Prostate gland (tissue), 2 donors: ENCODE data around the gene FAM174C. TPM values are rescaled to one million over a fixed set of nuclear protein-coding genes. Genes with fewer than 3 reads are reported as not detected.

Experiments
- DNase-seq: peaks from one replicate; pipeline ENCODE4 v3.0.0-alpha.2; 2019; ENCODE audit warnings: low spot score
- H3K27ac ChIP-seq, 2 donors: fragments of 200-600 bp; sonication (generic); 2 replicates each; pipeline ENCODE4 v1.5.1; 2017 to 2019
- H3K27me3 ChIP-seq: fragments of 200-600 bp; sonication (generic); replicated peaks from 2 replicates; pipeline ENCODE4 v1.5.1; 2019; ENCODE audit not compliant: insufficient read depth
- H3K36me3 ChIP-seq, 2 donors: fragments of 200-600 bp; sonication (generic); 1 replicate in 1 of 2; 2 replicates in 1 of 2; pipeline versions ENCODE4 v1.5.1 to v1.8.1; 2017 to 2019
- H3K4me1 ChIP-seq: fragments of 200-600 bp; sonication (generic); replicated peaks from 2 replicates; pipeline ENCODE4 v1.5.1; 2019
- H3K4me3 ChIP-seq, 2 donors: fragments of 200-600 bp; sonication (generic); 2 replicates each; pipeline ENCODE4 v1.5.1; 2017 to 2019
- H3K9me3 ChIP-seq: fragments of 200-600 bp; sonication (generic); 2 replicates; pipeline ENCODE4 v1.5.1; 2017
- POLR2A ChIP-seq: fragments of 450-650 bp; IDR thresholded peaks from one replicate; pipeline ENCODE4 v1.6.1; 2016; ENCODE audit warnings: antibody characterized with exemption, mild to moderate bottlenecking
- POLR2AphosphoS5 ChIP-seq: sonication (generic); formaldehyde crosslinking; IDR thresholded peaks from one replicate; pipeline ENCODE4 v1.6.1; 2017; ENCODE audit warnings: antibody characterized with exemption
- WGBS: methylation state at CpG from one replicate; pipeline ENCODE4 v1.1.5; 2018; 5-methylcytosine and 5-hydroxymethylcytosine counted together
- intact Hi-C: fragments of 100-400 bp; cut with DNase I; formaldehyde crosslinking; loops from one replicate; pipeline ENCODE4 v1.14.2; 2022
- total RNA-seq, 2 donors: library from RNA; depleted of rRNA; stranded (reverse); fragments of >200 nt; gene quantifications; one replicate each; pipeline ENCODE4 v1.1.0, GENCODE V29; 2016
- TF ChIP-seq, protein P1 (sequence below), 4 experiments: fragments of 200-600 bp in 2 of 4; fragments of 450-650 bp in 2 of 4; sonication (generic) in 2 of 4; IDR thresholded peaks; 1 replicate in 3 of 4; 2 replicates in 1 of 4; pipeline ENCODE4 v1.5.1; 2016 to 2019; ENCODE audit warnings: antibody characterized with exemption in 4 of 4, mild to moderate bottlenecking in 2 of 4, moderate library complexity in 2 of 4

FAM174C gene
- total RNA-seq, 2 donors from 2014 or later, result 95.1 to 98.7 TPM

DNA sequence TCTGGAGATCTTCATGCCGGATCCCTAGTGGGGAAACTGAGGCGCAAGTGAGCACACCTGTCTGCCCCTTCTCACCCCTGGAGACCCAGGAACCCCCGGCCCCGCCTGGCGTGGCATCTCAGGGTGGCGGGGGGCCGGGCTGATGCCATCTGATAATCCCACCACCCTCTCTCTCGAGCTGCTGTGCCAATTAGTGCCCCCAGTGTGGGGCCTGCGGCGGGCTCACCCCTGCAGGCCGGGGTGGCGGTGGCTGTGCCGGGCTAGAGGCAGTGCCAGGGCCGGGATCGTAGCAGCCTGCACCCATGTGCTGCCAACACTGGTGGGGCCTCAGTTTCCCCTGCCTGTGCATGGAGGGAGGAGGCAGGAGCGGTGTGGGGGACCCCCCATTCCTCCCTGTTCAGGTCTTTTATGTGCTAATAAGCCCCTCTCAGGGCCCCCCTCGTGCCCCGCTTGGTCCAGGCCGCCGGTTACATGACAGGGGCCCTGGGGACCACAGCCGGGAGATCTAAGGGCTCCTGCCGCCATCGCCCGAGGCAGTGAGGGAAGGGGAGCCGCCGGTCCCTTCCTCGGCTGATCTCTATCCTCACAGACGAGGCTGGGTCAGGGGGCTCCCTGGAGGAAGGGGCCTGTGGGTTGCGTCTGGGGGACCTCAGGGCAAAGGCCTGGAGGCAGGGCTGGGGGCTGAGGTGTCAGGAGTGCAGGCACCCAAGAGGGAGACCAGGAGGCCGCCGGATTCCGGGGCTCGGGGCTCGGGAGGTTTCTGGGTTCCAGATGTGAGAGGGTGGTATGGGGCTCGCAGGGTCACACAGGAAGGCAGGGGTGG is 18.7 kb downstream of the FAM174C start:
- no peak overlapping the region for H3K4me3 ChIP-seq
- intact Hi-C loops, result no loop called here
- H3K27me3 ChIP-seq, result peaks cover 2% of the 10 kb centered on the region
- H3K4me1 ChIP-seq, result no peaks in the 10 kb centered on the region
- DNase-seq, result no peak
- TF ChIP-seq, protein P1, sequence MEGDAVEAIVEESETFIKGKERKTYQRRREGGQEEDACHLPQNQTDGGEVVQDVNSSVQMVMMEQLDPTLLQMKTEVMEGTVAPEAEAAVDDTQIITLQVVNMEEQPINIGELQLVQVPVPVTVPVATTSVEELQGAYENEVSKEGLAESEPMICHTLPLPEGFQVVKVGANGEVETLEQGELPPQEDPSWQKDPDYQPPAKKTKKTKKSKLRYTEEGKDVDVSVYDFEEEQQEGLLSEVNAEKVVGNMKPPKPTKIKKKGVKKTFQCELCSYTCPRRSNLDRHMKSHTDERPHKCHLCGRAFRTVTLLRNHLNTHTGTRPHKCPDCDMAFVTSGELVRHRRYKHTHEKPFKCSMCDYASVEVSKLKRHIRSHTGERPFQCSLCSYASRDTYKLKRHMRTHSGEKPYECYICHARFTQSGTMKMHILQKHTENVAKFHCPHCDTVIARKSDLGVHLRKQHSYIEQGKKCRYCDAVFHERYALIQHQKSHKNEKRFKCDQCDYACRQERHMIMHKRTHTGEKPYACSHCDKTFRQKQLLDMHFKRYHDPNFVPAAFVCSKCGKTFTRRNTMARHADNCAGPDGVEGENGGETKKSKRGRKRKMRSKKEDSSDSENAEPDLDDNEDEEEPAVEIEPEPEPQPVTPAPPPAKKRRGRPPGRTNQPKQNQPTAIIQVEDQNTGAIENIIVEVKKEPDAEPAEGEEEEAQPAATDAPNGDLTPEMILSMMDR (IDR thresholded peaks at IDR 0.05), result no peak
- TF ChIP-seq POLR2AphosphoS5, result no peak
- no peak for TF ChIP-seq POLR2A
- no peak overlapping the region for H3K27ac ChIP-seq
- no peaks in the 10 kb centered on the region for H3K36me3 ChIP-seq
- H3K9me3 ChIP-seq, result no peaks in the 10 kb centered on the region
- WGBS, result 83% methylated on average over 28 of the region's 35 CpGs

DNA sequence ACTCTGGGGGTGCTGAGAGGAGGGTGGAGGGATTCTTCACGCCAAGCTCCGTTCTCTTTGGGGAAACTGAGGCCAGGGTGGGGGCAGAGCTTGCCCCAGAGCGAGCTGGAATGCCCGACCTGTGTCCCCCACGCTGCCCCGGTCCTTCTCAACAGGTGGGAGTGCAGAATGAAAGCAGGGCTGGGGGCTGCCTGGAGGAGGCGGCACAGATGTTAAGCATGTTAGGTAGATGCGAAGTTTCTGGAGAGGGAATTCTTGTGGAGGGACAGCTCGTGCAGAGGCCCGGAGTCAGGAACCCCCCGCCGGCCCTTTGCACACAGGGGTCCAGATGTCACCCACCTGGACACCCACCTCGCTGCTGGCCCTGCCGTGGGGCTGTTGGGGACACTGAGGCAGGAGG is 19.4 kb downstream of the FAM174C start:
- 82% methylated on average over 14 of the region's 14 CpGs for WGBS

DNA sequence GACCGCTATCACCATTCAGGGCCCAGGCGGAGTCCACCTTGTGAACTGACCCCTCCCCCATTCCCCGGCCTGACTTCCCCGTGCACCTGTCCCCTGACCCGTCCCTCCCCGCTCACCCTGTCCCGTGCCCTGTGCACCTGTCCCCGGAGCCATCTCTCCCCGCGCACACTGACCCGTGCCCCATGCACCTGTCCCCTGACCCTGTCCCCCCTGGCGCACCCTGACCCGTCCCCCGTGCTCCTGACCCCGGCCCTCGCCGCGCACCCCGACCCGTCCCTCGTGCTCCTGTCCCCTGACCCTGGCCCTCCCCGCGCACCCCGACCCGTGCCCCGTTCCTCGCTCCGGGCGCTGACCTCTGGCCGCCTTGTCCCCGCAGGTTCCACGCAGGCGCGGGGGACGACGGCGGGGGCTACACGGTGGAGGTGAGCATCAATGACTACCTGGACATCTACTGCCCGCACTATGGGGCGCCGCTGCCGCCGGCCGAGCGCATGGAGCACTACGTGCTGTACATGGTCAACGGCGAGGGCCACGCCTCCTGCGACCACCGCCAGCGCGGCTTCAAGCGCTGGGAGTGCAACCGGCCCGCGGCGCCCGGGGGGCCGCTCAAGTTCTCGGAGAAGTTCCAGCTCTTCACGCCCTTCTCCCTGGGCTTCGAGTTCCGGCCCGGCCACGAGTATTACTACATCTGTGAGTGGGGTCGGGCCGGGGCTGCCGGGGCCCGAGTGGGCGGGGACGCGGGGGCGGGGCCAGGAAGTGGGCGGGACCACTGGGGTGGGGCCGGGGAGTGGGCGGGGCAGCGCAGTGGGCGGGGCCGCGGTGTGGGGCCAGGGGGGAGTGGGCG is 20.1 kb downstream of the FAM174C start:
- intact Hi-C loops, result no loop called here
- no peaks in the 10 kb centered on the region for H3K4me1 ChIP-seq
- 25% methylated on average over 45 of the region's 82 CpGs for WGBS
- H3K36me3 ChIP-seq, result no peaks in the 10 kb centered on the region
- H3K4me3 ChIP-seq, result no peak overlapping the region
- H3K27me3 ChIP-seq, result no peaks in the 10 kb centered on the region
- DNase-seq, result no peak
- TF ChIP-seq POLR2AphosphoS5, result no peak
- no peak for TF ChIP-seq POLR2A
- TF ChIP-seq, protein P1 (IDR thresholded peaks at IDR 0.05), result no peak
- no peak overlapping the region for H3K27ac ChIP-seq
- H3K9me3 ChIP-seq, result no peaks in the 10 kb centered on the region

More for the DNA sequence above, 19.4 kb downstream of the FAM174C start:
- no peak overlapping the region for H3K4me3 ChIP-seq
- H3K4me1 ChIP-seq, result no peaks in the 10 kb centered on the region
- TF ChIP-seq POLR2A (no peak), POLR2AphosphoS5 (no peak)
- TF ChIP-seq, protein P1 (IDR thresholded peaks at IDR 0.05), result no peak
- no peaks in the 10 kb centered on the region for H3K27me3 ChIP-seq
- no peak for DNase-seq
- intact Hi-C loops, result no loop called here
- no peak overlapping the region for H3K27ac ChIP-seq
- no peaks in the 10 kb centered on the region for H3K9me3 ChIP-seq
- H3K36me3 ChIP-seq, result no peaks in the 10 kb centered on the region

DNA sequence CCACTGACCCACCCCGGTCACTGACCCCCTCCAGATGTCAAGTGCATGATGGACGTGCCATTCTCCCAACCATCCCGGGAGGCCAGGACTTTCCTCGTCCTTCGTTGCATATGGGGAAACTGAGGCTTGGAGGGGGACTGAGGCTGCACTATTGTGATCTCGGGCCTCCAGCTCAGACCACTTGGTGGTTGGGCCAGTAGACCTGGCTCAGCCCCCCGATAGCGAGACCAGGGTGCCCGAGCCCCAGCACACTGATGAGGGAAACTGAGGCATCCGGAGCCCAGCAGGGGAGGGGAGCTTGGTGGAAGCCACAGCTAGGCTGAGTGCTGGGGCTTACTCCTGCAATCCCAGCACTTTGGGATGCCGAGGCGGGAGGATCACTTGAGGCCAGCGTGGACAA is 20.7 kb downstream of the FAM174C start:
- TF ChIP-seq, protein P1 (IDR thresholded peaks at IDR 0.05), result no peak
- TF ChIP-seq POLR2A, result no peak
- no peak for TF ChIP-seq POLR2AphosphoS5
- Histone ChIP-seq H3K27me3 (no peaks in the 10 kb centered on the region), H3K27ac (no peak overlapping the region), H3K4me1 (no peaks in the 10 kb centered on the region), H3K9me3 (no peaks in the 10 kb centered on the region), H3K4me3 (no peak overlapping the region), H3K36me3 (no peaks in the 10 kb centered on the region)
- DNase-seq, result no peak
- intact Hi-C loops, result no loop called here
- 83% methylated on average over 9 of the region's 13 CpGs for WGBS
